Ishikawa (cell line): ENCODE data around the gene ARID2.

ENCODE experiments used
- CEBPB ChIP-seq: IDR thresholded peaks from 2 replicates; pipeline ENCODE4 v1.6.1; 2012
- EGR1 ChIP-seq: IDR thresholded peaks from 2 replicates; pipeline ENCODE4 v1.6.1; 2012
- EP300 ChIP-seq: IDR thresholded peaks from 2 replicates; pipeline ENCODE4 v1.6.1; 2012; ENCODE audit warnings: borderline replicate concordance
- REST ChIP-seq: IDR thresholded peaks from 2 replicates; pipeline ENCODE4 v1.6.1; 2012; ENCODE audit warnings: low read depth, mild to moderate bottlenecking
- USF1 ChIP-seq: IDR thresholded peaks from 2 replicates; pipeline ENCODE4 v1.6.1; 2012
- YY1 ChIP-seq: IDR thresholded peaks from 2 replicates; pipeline ENCODE4 v1.6.1; 2012; ENCODE audit warnings: low read depth
- ZBTB7A ChIP-seq: IDR thresholded peaks from 2 replicates; pipeline ENCODE4 v1.6.1; 2012; ENCODE audit warnings: low read depth

- TF ChIP-seq EGR1 (no peak), YY1 (no peak), REST (no peak), USF1 (no peak), EP300 (no peak), ZBTB7A (no peak), CEBPB (no peak)
Observed at GRCh38 chr12:45681465-45681864, 48.0 kb upstream of the ARID2 start.
